Heart left ventricle (tissue), 13 donors: ENCODE results near the gene LRATD1.

ENCODE experiments used
- CTCF ChIP-seq, 12 donors: fragments of 200-600 bp; sonication (generic) in 4 of 12; IDR thresholded peaks; one replicate each; pipeline versions ENCODE4 v1.5.0 to v1.8.0; 2018 to 2022; ENCODE audit warnings: antibody characterized with exemption in 12 of 12, mild to moderate bottlenecking in 5 of 12
- POLR2A ChIP-seq, 2 donors: fragments of 450-650 bp; IDR thresholded peaks; one replicate each; pipeline ENCODE4 v1.6.1; 2017; ENCODE audit warnings: antibody characterized with exemption in 2 of 2, mild to moderate bottlenecking in 2 of 2, moderate library complexity in 2 of 2
- donor health status: ischemic (EF 13 %, LVEDD 7.1; RV severe dilation, severe dysfunction).
- donor health status: DM: no; HTN: yes; CAD: no.
- donor health status: DM: no; HTN: no; CAD: no.
- donor health status: ischemic (EF 25% LVEDD 6.9; RV normal size, moderate dysfunction).
- donor health status: ischemic (EF 25% LVEDD 5.7; RV mildly dilated, moderate dysfunction).
- donor health status: ischemic (EF 35%, LVEDD 5.7; RV mildly dilated, moderate dysfunction).
- donor health status: nonischemic (EF 11% LVEDD 7.7; RV severe dilation, severe dysfunction).
- donor health status: DM: yes; HTN: yes; CAD: no.
- donor health status: PGD.
- donor health status: ischemic (EF 29% LVEDD 5.4; RV normal size, mild dysfunction).
- donor health status: nonischemic (EF 23%, LVEDD 6.1; RV moderate dilation, normal function).

- TF ChIP-seq CTCF (IDR thresholded peaks at IDR 0.05) (no peak), POLR2A (IDR thresholded peaks at IDR 0.05) (no peak)
These were observed 13.1 kb upstream of the LRATD1 start for GRCh38 chr2:14619441-14619840.
